NCI-H1417 treated with DMSO at 0.1 percent for 48 hours (cell line): ENCODE measurements around the gene SARDH.
"Not testable (repeated sequence)": the region's sequence is repeated elsewhere in the genome, so short reads cannot be mapped to it uniquely, and the experiment has no call there.

Experiments used
- DNase-seq: peaks from one replicate; lab custom pipeline; 2025; lab: John Stamatoyannopoulos, UW

The SARDH gene

GRCh38 chr9:133631111-133631510 is 107.0 kb downstream of the SARDH start:
- no peak for DNase-seq

GRCh38 chr9:133629221-133630110 is 108.7 kb downstream of the SARDH start:
- no peak for DNase-seq

- DNase-seq, result no peak
Measured at GRCh38 chr9:133628766-133629165, 109.4 kb downstream of the SARDH start.

GRCh38 chr9:133627341-133627740 is 110.8 kb downstream of the SARDH start:
- DNase-seq, result no peak

GRCh38 chr9:133626008-133626407 is 112.1 kb downstream of the SARDH start:
- not testable (repeated sequence) for DNase-seq

GRCh38 chr9:133622555-133622954 is 115.6 kb downstream of the SARDH start:
- no peak for DNase-seq

- DNase-seq, result no peak
Measured at GRCh38 chr9:133621725-133622267, 116.4 kb downstream of the SARDH start.

- no peak for DNase-seq
Measured at GRCh38 chr9:133619791-133620190, 118.4 kb downstream of the SARDH start.

GRCh38 chr9:133618726-133619125 is 119.4 kb downstream of the SARDH start:
- DNase-seq, result no peak

- DNase-seq, result no peak
Measured at GRCh38 chr9:133616643-133617405, 121.3 kb downstream of the SARDH start.

GRCh38 chr9:133615606-133616188 is 122.5 kb downstream of the SARDH start:
- DNase-seq, result no peak

- DNase-seq, result no peak
Measured at GRCh38 chr9:133615186-133615585, 123.0 kb downstream of the SARDH start.

- no peak for DNase-seq
Measured at GRCh38 chr9:133614678-133615077, 123.5 kb downstream of the SARDH start.

- no peak for DNase-seq
Measured at GRCh38 chr9:133614056-133614455, 124.1 kb downstream of the SARDH start.
